Measurements from ENCODE around the gene DIP2C.

DNA sequence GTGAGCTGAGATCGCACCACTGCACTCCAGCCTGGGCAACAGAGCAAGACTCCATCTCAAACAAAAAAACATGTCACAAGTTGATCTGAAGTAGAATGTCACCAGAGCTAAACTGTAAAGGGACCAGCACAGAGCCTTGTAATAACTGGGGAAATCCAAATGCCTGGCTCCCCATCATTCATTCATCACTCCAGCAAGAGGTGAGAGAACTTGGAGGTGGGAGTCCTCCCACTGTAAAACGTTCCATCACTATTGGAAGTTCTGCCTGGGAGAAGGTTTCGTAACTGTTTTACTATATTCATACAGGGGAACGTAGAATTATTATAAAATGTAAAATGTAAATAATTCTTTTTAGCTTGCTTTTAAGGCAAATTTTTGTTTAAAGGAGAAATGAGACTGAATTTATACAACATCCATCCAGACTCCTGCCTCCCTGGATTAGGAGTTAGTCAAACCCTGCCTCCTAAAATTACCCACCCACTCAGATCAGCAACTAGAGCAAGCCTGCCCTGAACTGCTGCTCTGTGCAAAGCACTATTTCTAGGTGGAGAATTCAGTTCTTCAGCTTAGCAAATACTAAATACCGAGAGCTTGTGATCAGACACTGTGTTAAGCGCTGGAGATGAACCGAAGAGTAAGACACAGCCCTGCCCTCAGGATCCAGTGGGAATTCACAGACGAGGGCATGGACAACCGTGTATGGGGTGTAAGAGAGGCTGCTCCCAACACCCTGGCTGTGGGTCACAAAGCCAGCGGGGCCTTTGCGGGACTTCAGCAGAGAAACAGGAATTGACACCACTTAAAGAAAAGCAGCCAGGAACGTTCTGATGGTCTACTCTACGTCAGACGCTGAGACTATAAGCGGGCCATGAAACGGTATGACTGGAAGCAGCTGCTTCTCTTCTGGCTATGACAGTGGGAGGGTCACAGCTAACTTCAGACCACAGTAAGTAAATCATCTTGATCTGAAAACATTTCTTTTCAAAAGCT is 345.9 kb downstream of the DIP2C start:
- TF ChIP-seq, protein P1, sequence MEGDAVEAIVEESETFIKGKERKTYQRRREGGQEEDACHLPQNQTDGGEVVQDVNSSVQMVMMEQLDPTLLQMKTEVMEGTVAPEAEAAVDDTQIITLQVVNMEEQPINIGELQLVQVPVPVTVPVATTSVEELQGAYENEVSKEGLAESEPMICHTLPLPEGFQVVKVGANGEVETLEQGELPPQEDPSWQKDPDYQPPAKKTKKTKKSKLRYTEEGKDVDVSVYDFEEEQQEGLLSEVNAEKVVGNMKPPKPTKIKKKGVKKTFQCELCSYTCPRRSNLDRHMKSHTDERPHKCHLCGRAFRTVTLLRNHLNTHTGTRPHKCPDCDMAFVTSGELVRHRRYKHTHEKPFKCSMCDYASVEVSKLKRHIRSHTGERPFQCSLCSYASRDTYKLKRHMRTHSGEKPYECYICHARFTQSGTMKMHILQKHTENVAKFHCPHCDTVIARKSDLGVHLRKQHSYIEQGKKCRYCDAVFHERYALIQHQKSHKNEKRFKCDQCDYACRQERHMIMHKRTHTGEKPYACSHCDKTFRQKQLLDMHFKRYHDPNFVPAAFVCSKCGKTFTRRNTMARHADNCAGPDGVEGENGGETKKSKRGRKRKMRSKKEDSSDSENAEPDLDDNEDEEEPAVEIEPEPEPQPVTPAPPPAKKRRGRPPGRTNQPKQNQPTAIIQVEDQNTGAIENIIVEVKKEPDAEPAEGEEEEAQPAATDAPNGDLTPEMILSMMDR (IDR thresholded peaks at IDR 0.05), result no peak
- no peak for TF ChIP-seq POLR2A (IDR thresholded peaks at IDR 0.05)
